H1 (cell line): Measurements from ENCODE around the gene ANKRD60. TPM values are rescaled to one million over a fixed set of nuclear protein-coding genes. Genes with fewer than 3 reads are reported as not detected.

Experiments used
- CTCF ChIA-PET: fragments of 300-600 bp; sonication (Branson Sonifier 250); formaldehyde crosslinking; loops from one replicate; lab custom pipeline; 2021; ENCODE audit not compliant: partially characterized antibody; lab: Charles Lee
- POLR2A ChIA-PET: fragments of 300-600 bp; sonication (Branson Sonifier 250); formaldehyde crosslinking; loops from one replicate; lab custom pipeline; 2021; ENCODE audit warnings: inconsistent platforms; ENCODE audit not compliant: partially characterized antibody; lab: Charles Lee
- DNase-seq, 2 experiments: peaks; one replicate each; pipeline versions ENCODE4 v3.0.0 to v3.0.0-alpha.2; 2010 to 2022; ENCODE audit warnings: low spot score in 2 of 2, low read depth in 1 of 2, mixed read lengths in 1 of 2
- FAIRE-seq: peaks from 2 replicates; lab custom pipeline; 2011; peaks lifted over from hg19 to GRCh38; lab: Jason Lieb, UNC
- H2AFZ ChIP-seq: 2 replicates; pipeline ENCODE4 v1.8.1; 2012; ENCODE audit warnings: low read length, inconsistent platforms
- H2AK5ac ChIP-seq: 2 replicates; pipeline ENCODE4 v1.6.1; 2013; ENCODE audit warnings: low read depth, low read length
- H2BK120ac ChIP-seq: replicated peaks from 2 replicates; pipeline ENCODE3; 2013; ENCODE audit warnings: low read depth, low read length, inconsistent platforms
- H2BK12ac ChIP-seq: 2 replicates; pipeline ENCODE4 v1.6.1; 2013; ENCODE audit warnings: low read depth, low read length
- H2BK15ac ChIP-seq: 2 replicates; pipeline ENCODE4 v1.6.1; 2013; ENCODE audit warnings: low read length
- H2BK20ac ChIP-seq: 2 replicates; pipeline ENCODE4 v1.6.1; 2013; ENCODE audit warnings: low read length
- H2BK5ac ChIP-seq: 2 replicates; pipeline ENCODE4 v1.6.1; 2013; ENCODE audit warnings: low read depth, low read length
- H3K14ac ChIP-seq: 2 replicates; pipeline ENCODE4 v1.6.1; 2013; ENCODE audit warnings: inconsistent platforms; ENCODE audit not compliant: insufficient read length
- H3K18ac ChIP-seq: 2 replicates; pipeline ENCODE4 v1.6.1; 2013; ENCODE audit warnings: low read length; ENCODE audit errors: extremely low read depth
- H3K23ac ChIP-seq: 2 replicates; pipeline ENCODE4 v1.6.1; 2013; ENCODE audit warnings: inconsistent platforms; ENCODE audit not compliant: insufficient read length
- H3K23me2 ChIP-seq: 2 replicates; pipeline ENCODE4 v1.6.1; 2013; ENCODE audit warnings: low read depth, low read length
- H3K27ac ChIP-seq: 2 replicates; pipeline ENCODE4 v1.6.1; 2011; ENCODE audit warnings: low read depth, low read length, inconsistent platforms
- H3K27me3 ChIP-seq, 4 experiments: replicated peaks in 1 of 4; 1 replicate in 1 of 4; 2 replicates in 3 of 4; pipeline versions ENCODE4 v1.6.1 to v1.8.1; 2011 to 2013; ENCODE audit warnings: low read length in 3 of 4, mild to moderate bottlenecking in 3 of 4, inconsistent platforms in 2 of 4, mixed read lengths in 2 of 4, moderate library complexity in 1 of 4; ENCODE audit not compliant: control insufficient read depth in 3 of 4, insufficient read depth in 3 of 4; ENCODE audit errors: extremely low read depth in 1 of 4
- H3K36me3 ChIP-seq, 4 experiments: 2 replicates each; pipeline versions ENCODE4 v1.6.1 to v1.8.1; 2011 to 2013; ENCODE audit warnings: mild to moderate bottlenecking in 4 of 4, low read length in 3 of 4, moderate library complexity in 2 of 4, control low read depth in 1 of 4, inconsistent platforms in 1 of 4; ENCODE audit not compliant: insufficient read depth in 4 of 4, control insufficient read depth in 2 of 4
- H3K4ac ChIP-seq: replicated peaks from 2 replicates; pipeline ENCODE3; 2013; ENCODE audit warnings: low read length, low read depth, mixed read lengths, inconsistent platforms; ENCODE audit not compliant: insufficient read length
- H3K4me1 ChIP-seq, 4 experiments: replicated peaks in 1 of 4; 1 replicate in 1 of 4; 2 replicates in 3 of 4; pipeline versions ENCODE4 v1.6.1 to v1.8.1; 2011 to 2013; ENCODE audit warnings: low read length in 3 of 4, inconsistent platforms in 2 of 4, mixed read lengths in 1 of 4; ENCODE audit not compliant: insufficient read depth in 4 of 4, control insufficient read depth in 3 of 4
- H3K4me2 ChIP-seq, 2 experiments: 2 replicates each; pipeline versions ENCODE4 v1.6.1 to v1.8.1; 2011 to 2013; ENCODE audit warnings: low read depth in 2 of 2, low read length in 2 of 2, control low read depth in 1 of 2, inconsistent platforms in 1 of 2, mild to moderate bottlenecking in 1 of 2; ENCODE audit not compliant: insufficient read depth in 1 of 2
- H3K4me3 ChIP-seq, 4 experiments: fragments of 200-600, 300-600 bp in 1 of 4; sonication (generic), shearing (Covaris generic), sonication (Bioruptor Twin) in 1 of 4; 2 replicates each; pipeline versions ENCODE4 v1.5.1 to v1.8.1; 2011 to 2016; ENCODE audit warnings: low read length in 4 of 4, low read depth in 3 of 4, control low read depth in 2 of 4, inconsistent platforms in 2 of 4, mild to moderate bottlenecking in 2 of 4, mixed read lengths in 1 of 4, moderate library complexity in 1 of 4; ENCODE audit not compliant: insufficient read depth in 2 of 4; ENCODE audit errors: extremely low read depth in 1 of 4
- H3K56ac ChIP-seq: replicated peaks from 2 replicates; pipeline ENCODE3; 2013; ENCODE audit warnings: low read depth, mild to moderate bottlenecking, mixed read lengths, low read length, inconsistent platforms; ENCODE audit not compliant: insufficient read length
- H3K79me1 ChIP-seq: 2 replicates; pipeline ENCODE4 v1.6.1; 2013; ENCODE audit warnings: low read depth, low read length, control low read depth
- H3K79me2 ChIP-seq, 2 experiments: 2 replicates each; pipeline versions ENCODE4 v1.6.1 to v1.8.1; 2012 to 2013; ENCODE audit warnings: low read length in 2 of 2, mild to moderate bottlenecking in 2 of 2, inconsistent platforms in 1 of 2; ENCODE audit not compliant: insufficient read depth in 2 of 2, control insufficient read depth in 1 of 2
- H3K9ac ChIP-seq, 4 experiments: replicated peaks in 1 of 4; 1 replicate in 1 of 4; 2 replicates in 3 of 4; pipeline versions ENCODE4 v1.6.1 to v1.8.1; 2011 to 2013; ENCODE audit warnings: low read depth in 3 of 4, low read length in 3 of 4, control low read depth in 2 of 4, mild to moderate bottlenecking in 2 of 4, moderate library complexity in 2 of 4, inconsistent platforms in 1 of 4; ENCODE audit errors: extremely low read depth in 1 of 4
- H3K9me3 ChIP-seq, 2 experiments: 2 replicates each; pipeline versions ENCODE4 v1.6.1 to v1.8.1; 2012 to 2013; ENCODE audit warnings: mild to moderate bottlenecking in 2 of 2, moderate library complexity in 2 of 2, control low read depth in 1 of 2, inconsistent platforms in 1 of 2, low read depth in 1 of 2, low read length in 1 of 2, mixed read lengths in 1 of 2; ENCODE audit not compliant: insufficient read depth in 2 of 2
- H4K20me1 ChIP-seq, 2 experiments: replicated peaks in 1 of 2; 2 replicates each; pipeline versions ENCODE3 to v1.8.1; 2011 to 2013; ENCODE audit warnings: inconsistent platforms in 2 of 2, low read length in 2 of 2, mild to moderate bottlenecking in 1 of 2; ENCODE audit not compliant: insufficient read depth in 2 of 2, control insufficient read depth in 1 of 2
- H4K5ac ChIP-seq: 2 replicates; pipeline ENCODE4 v1.6.1; 2013; ENCODE audit warnings: low read length, low read depth, mixed read lengths, inconsistent platforms; ENCODE audit not compliant: insufficient read length
- H4K8ac ChIP-seq: 2 replicates; pipeline ENCODE4 v1.8.0; 2013; ENCODE audit warnings: mild to moderate bottlenecking, moderate library complexity, low read length, inconsistent platforms; ENCODE audit not compliant: insufficient read depth; ENCODE audit errors: extremely low read depth
- H4K91ac ChIP-seq: replicated peaks from 2 replicates; pipeline ENCODE3; 2013; ENCODE audit warnings: low read length, mixed read lengths, inconsistent platforms; ENCODE audit not compliant: insufficient read length
- BCL11A ChIP-seq, 2 experiments: IDR thresholded peaks; one replicate each; pipeline ENCODE4 v1.6.1; 2011; ENCODE audit warnings: low read depth in 2 of 2, low read length in 2 of 2, mild to moderate bottlenecking in 2 of 2
- CBX5 ChIP-seq: fragments of 300-800, 300-1000 bp; sonication (generic); IDR thresholded peaks from 2 replicates; pipeline ENCODE4 v1.7.1; 2016; ENCODE audit warnings: antibody characterized with exemption, low read length, low read depth
- CEBPB ChIP-seq: IDR thresholded peaks from 2 replicates; pipeline ENCODE4 v1.6.1; 2012; ENCODE audit warnings: low read depth, low read length
- CTBP2 ChIP-seq: IDR thresholded peaks from 2 replicates; pipeline ENCODE4 v1.7.0; 2011; ENCODE audit warnings: borderline replicate concordance, mild to moderate bottlenecking, moderate library complexity, mixed read lengths, low read length; ENCODE audit not compliant: insufficient read depth, insufficient read length
- GTF2F1 ChIP-seq: IDR thresholded peaks from 2 replicates; pipeline ENCODE4 v1.6.1; 2012; ENCODE audit warnings: low read depth, low read length, improper control_type of control experiment, borderline replicate concordance
- HDAC2 ChIP-seq, 2 experiments: fragments of 300-600 bp in 1 of 2; sonication (generic) in 1 of 2; IDR thresholded peaks; 2 replicates each; pipeline ENCODE4 v1.6.1; 2011 to 2012; ENCODE audit warnings: low read depth in 2 of 2, low read length in 2 of 2, mild to moderate bottlenecking in 2 of 2, moderate library complexity in 2 of 2, borderline replicate concordance in 1 of 2, inconsistent platforms in 1 of 2
- KDM4A ChIP-seq: IDR thresholded peaks from one replicate; pipeline ENCODE4 v1.7.1; 2012; ENCODE audit warnings: low read depth, mild to moderate bottlenecking, moderate library complexity, low read length, inconsistent platforms; ENCODE audit not compliant: severe bottlenecking
- PHF8 ChIP-seq: fragments of 200-600 bp; sonication (generic); conservative IDR thresholded peaks from 2 replicates; pipeline ENCODE4 v1.7.1; 2012; ENCODE audit warnings: low read depth, mild to moderate bottlenecking, inconsistent platforms, low read length, moderate library complexity
- RAD21 ChIP-seq, 2 experiments: IDR thresholded peaks in 1 of 2; conservative IDR thresholded peaks in 1 of 2; 2 replicates each; pipeline ENCODE4 v1.6.1; 2011; ENCODE audit warnings: low read depth in 2 of 2, low read length in 2 of 2, improper control_type of control experiment in 1 of 2, inconsistent platforms in 1 of 2, mild to moderate bottlenecking in 1 of 2, moderate library complexity in 1 of 2
- RNF2 ChIP-seq: fragments of 200-900, 300-1000 bp; sonication (generic); IDR thresholded peaks from 2 replicates; pipeline ENCODE4 v1.7.1; 2016; ENCODE audit warnings: borderline replicate concordance, low read depth, mild to moderate bottlenecking, antibody characterized with exemption, low read length; ENCODE audit not compliant: poor library complexity, severe bottlenecking; ENCODE audit errors: missing control alignments
- SIX5 ChIP-seq: IDR thresholded peaks from 2 replicates; pipeline ENCODE4 v1.6.1; 2011; ENCODE audit warnings: mild to moderate bottlenecking, low read depth, low read length
- TEAD4 ChIP-seq: IDR thresholded peaks from 2 replicates; pipeline ENCODE4 v1.6.1; 2012; ENCODE audit warnings: low read depth, low read length, inconsistent platforms, mixed read lengths
- ZNF274 ChIP-seq: IDR thresholded peaks from 2 replicates; pipeline ENCODE4 v1.7.0; 2012; ENCODE audit warnings: low read length, borderline replicate concordance; ENCODE audit errors: extremely low read depth
- WGBS, 2 experiments: shearing (Covaris generic) in 1 of 2; methylation state at CpG; one replicate each; pipeline versions ENCODE4 v1.1.6 to v1.1.7; 2013 to 2015; ENCODE audit warnings: low lambda C conversion rate in 2 of 2, mixed read lengths in 2 of 2, inconsistent platforms in 1 of 2, low coverage in 1 of 2, missing lambda C conversion rate in 1 of 2; ENCODE audit not compliant: insufficient replicate concordance in 2 of 2, insufficient coverage in 1 of 2, insufficient read length in 1 of 2; ENCODE audit errors: extremely low coverage in 1 of 2, missing lambda C conversion rate in 1 of 2; 5-methylcytosine and 5-hydroxymethylcytosine counted together
- polyA plus RNA-seq, 7 experiments: library from polyadenylated mRNA; depleted of rRNA in 3 of 7; stranded (reverse) in 5 of 7; unstranded in 2 of 7; fragments of >200 nt in 5 of 7; fragments of 200-250 nt in 2 of 7; gene quantifications; 1 replicate in 5 of 7; 2 replicates in 1 of 7; 4 replicates in 1 of 7; pipeline versions ENCODE4 v1.2.1 to v1.2.3, GENCODE V29; 2011 to 2013; ENCODE audit warnings: missing spikeins in 2 of 7, mixed read lengths in 2 of 7
- total RNA-seq: library from RNA; stranded (reverse); fragmentation: NEBNext Ultra II Directional; extraction: Animal tissue kit (Norgen Biotek cat#: 25700); gene quantifications from 2 replicates; pipeline ENCODE4 v1.2.1, GENCODE V29; 2021

Gene ANKRD60
- total and polyA plus RNA-seq, 2 of the 8 experiments (the other 6 are each of a cell fraction or from before 2014, with no cell fraction given) = not detected

DNA sequence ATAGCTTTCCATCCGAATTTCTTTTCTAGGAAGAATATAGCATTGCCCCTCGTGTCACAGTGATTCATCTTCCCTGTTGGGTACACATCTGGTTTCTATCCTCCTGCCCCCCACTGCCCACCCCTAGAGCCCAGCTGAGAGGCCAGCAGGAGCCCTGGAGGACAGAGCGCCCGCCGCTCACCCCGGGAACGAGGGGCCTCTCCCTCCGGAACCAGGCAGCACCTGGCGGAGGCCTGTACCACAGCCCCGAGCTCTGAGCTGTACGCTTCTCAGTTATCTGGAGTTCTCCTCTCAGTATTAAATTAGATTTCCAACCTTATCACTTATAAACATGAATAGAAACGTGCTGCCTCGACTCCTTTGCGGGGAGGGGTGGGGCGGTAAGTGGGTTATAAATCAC is 6.0 kb downstream of the ANKRD60 start:
- H2AK5ac ChIP-seq = no peak overlapping the region
- FAIRE-seq (no peak), DNase-seq (no peak)
- no peak overlapping the region for H3K27ac ChIP-seq
- H2BK20ac ChIP-seq = no peak overlapping the region
- no peaks in the 10 kb centered on the region for H4K20me1 ChIP-seq
- H2AFZ ChIP-seq = no peak overlapping the region
- no peak overlapping the region for H3K4ac ChIP-seq
- peaks cover 1 to 11% (median 7%) of the 10 kb centered on the region in 4 experiments; a peak in 6 of 7 replicates for H3K27me3 ChIP-seq
- no peak overlapping the region for H3K56ac ChIP-seq
- no peak overlapping the region for H3K23ac ChIP-seq
- H2BK5ac ChIP-seq = no peak overlapping the region
- CTCF ChIA-PET = interaction anchor here (0.5 to 5.3 kb wide), 3 partner anchors 12 kb away, joined by 4 to 29 read pairs (median 21); no protein-coding TSS in a partner anchor
- H4K91ac ChIP-seq = no peak overlapping the region
- no peak overlapping the region for H3K18ac ChIP-seq
- H3K9ac ChIP-seq = no peak overlapping the region
- no peak overlapping the region for H3K4me3 ChIP-seq
- no peak overlapping the region for H3K4me2 ChIP-seq
- H3K14ac ChIP-seq = no peak overlapping the region
- no peak overlapping the region for H4K5ac ChIP-seq
- no peaks in the 10 kb centered on the region for H3K36me3 ChIP-seq
- WGBS, 2 experiments = 86% methylated on average over 15 of the region's 15 CpGs; no CpG with 5 or more reads in 1 of the 2 experiments
- no peak overlapping the region for H2BK120ac ChIP-seq
- H2BK12ac ChIP-seq = no peak overlapping the region
- H3K9me3 ChIP-seq = no peaks in the 10 kb centered on the region
- H3K4me1 ChIP-seq = no peaks in the 10 kb centered on the region
- 0 out of 2 replicates have a peak, but pooled peaks cover 2% of the 10 kb centered on the region for H3K23me2 ChIP-seq
- no peaks in the 10 kb centered on the region; the same call in 1 of the 2 replicates for H3K79me1 ChIP-seq
- no peak overlapping the region for H4K8ac ChIP-seq
- H3K79me2 ChIP-seq = no peaks in the 10 kb centered on the region
- POLR2A ChIA-PET = no interaction called here
- no peak overlapping the region for H2BK15ac ChIP-seq
- TF ChIP-seq BCL11A (IDR thresholded peaks at IDR 0.05; ENCODE audit: low read depth in 2 of 2, low read length in 2 of 2) (no peak), KDM4A (no peak), ZNF274 (no peak), CEBPB (no peak), RNF2 (no peak), SIX5 (no peak), CBX5 (no peak), RAD21 (IDR thresholded peaks at IDR 0.05 in 1 of 2, conservative IDR thresholded peaks at IDR 0.05 in 1 of 2; ENCODE audit: low read depth in 2 of 2, low read length in 2 of 2) (no peak), GTF2F1 (no peak), CTBP2 (no peak), TEAD4 (no peak), PHF8 (no peak), HDAC2 (IDR thresholded peaks at IDR 0.05; ENCODE audit: borderline replicate concordance in 1 of 2, low read depth in 2 of 2, low read length in 2 of 2) (no peak)
